Spleen (tissue), 7 donors: ENCODE data around the gene CACNA1C.

ENCODE experiments used
- CTCF ChIP-seq, 11 experiments: fragments of 200-600 bp in 7 of 11; fragments of 450-650 bp in 4 of 11; sonication (generic) in 4 of 11; IDR thresholded peaks in 8 of 11; conservative IDR thresholded peaks in 3 of 11; 1 replicate in 7 of 11; 2 replicates in 4 of 11; pipeline versions ENCODE4 v1.4.0 to v1.8.0; 2016 to 2021; ENCODE audit warnings: antibody characterized with exemption in 11 of 11, inconsistent platforms in 4 of 11, mild to moderate bottlenecking in 1 of 11
- POLR2A ChIP-seq, 3 donors: fragments of 450-650 bp; IDR thresholded peaks; one replicate each; pipeline ENCODE4 v1.5.1; 2017; ENCODE audit warnings: antibody characterized with exemption in 3 of 3, mild to moderate bottlenecking in 1 of 3
- POLR2AphosphoS5 ChIP-seq, 3 donors: sonication (generic); formaldehyde crosslinking; IDR thresholded peaks; one replicate each; pipeline ENCODE4 v1.5.1; 2017; ENCODE audit warnings: antibody characterized with exemption in 3 of 3
- donor health status: DM: no; HTN: no; CAD: no; lungs with moderate emphysema.
- donor health status: DM: no; HTN: no; CAD: no.
- donor health status: DM: no; HTN: no; CAD: no.

GRCh38 chr12:2636741-2637340 lies 584.1 kb downstream of the CACNA1C start:
- TF ChIP-seq CTCF (IDR thresholded peaks at IDR 0.05 in 8 of 11, conservative IDR thresholded peaks at IDR 0.05 in 3 of 11) (no peak), POLR2A (IDR thresholded peaks at IDR 0.05) (no peak), POLR2AphosphoS5 (IDR thresholded peaks at IDR 0.05) (no peak)
